HepG2 (cell line): Measurements from ENCODE around the gene TOMM40L. TPM values are rescaled to one million over a fixed set of nuclear protein-coding genes. Genes with fewer than 3 reads are reported as not detected.
A peak's percentile ranks its signal among the peaks of the same experiment; 100 is the strongest.

Experiments used
- ATAC-seq: fragments of 200-7000 bp; cut with Tn5 transposase; 3 replicates; pipeline ENCODE4 v1.9.1; 2020; ENCODE audit warnings: mild to moderate bottlenecking, moderate library complexity
- BruUV-seq: library from RNA; stranded (reverse); fragments of 400-500 nt; replicated peaks from 2 replicates; lab custom pipeline; 2021; lab: Mats Ljungman, UMichigan
- CTCF ChIA-PET: fragments of 300-600 bp; formaldehyde crosslinking; extraction: SDS; loops from one replicate; lab custom pipeline; 2021; ENCODE audit warnings: low total read pairs, inconsistent platforms, low intra/inter-chr PET ratio; lab: Yijun Ruan, JAX
- POLR2A ChIA-PET: fragments of 350-600 bp; sonication (Branson Sonifier 250); formaldehyde crosslinking; loops from one replicate; lab custom pipeline; 2020; ENCODE audit warnings: antibody characterized with exemption, inconsistent platforms; lab: Yijun Ruan, JAX
- DNase-seq: peaks from one replicate; pipeline ENCODE4 v3.0.0-alpha.2; 2015; ENCODE audit warnings: low spot score
- FAIRE-seq: peaks from 3 replicates; lab custom pipeline; 2011; peaks lifted over from hg19 to GRCh38; lab: Jason Lieb, UNC
- H2AFZ ChIP-seq: one replicate; pipeline ENCODE4 v1.6.1; 2011; ENCODE audit warnings: low read length, inconsistent platforms
- H3K27ac ChIP-seq: fragments of 300-600 bp; 3 replicates; pipeline ENCODE4 v1.8.0; 2011; ENCODE audit warnings: mixed run types, mild to moderate bottlenecking, mixed read lengths, low read length, inconsistent platforms; ENCODE audit not compliant: insufficient read depth; ENCODE audit errors: extremely low read length
- H3K27me3 ChIP-seq, 2 experiments: fragments of 200-600 bp in 1 of 2; 2 replicates in 1 of 2; 3 replicates in 1 of 2; pipeline versions ENCODE4 v1.6.0 to v1.8.0; 2011; ENCODE audit warnings: low read length in 2 of 2, mild to moderate bottlenecking in 2 of 2, moderate library complexity in 2 of 2, inconsistent platforms in 1 of 2; ENCODE audit not compliant: insufficient read depth in 2 of 2, control insufficient read depth in 1 of 2
- H3K36me3 ChIP-seq, 2 experiments: fragments of 200-600 bp in 1 of 2; replicated peaks in 1 of 2; 2 replicates in 1 of 2; 3 replicates in 1 of 2; pipeline versions ENCODE4 v1.5.1 to v1.8.0; 2011; ENCODE audit warnings: low read length in 2 of 2, inconsistent platforms in 1 of 2; ENCODE audit not compliant: insufficient read depth in 2 of 2, control insufficient read depth in 1 of 2
- H3K4me1 ChIP-seq: 2 replicates; pipeline ENCODE4 v1.5.1; 2012; ENCODE audit warnings: low read length, inconsistent platforms; ENCODE audit not compliant: insufficient read depth
- H3K4me2 ChIP-seq: 2 replicates; pipeline ENCODE4 v1.6.0; 2011; ENCODE audit warnings: low read depth, low read length, inconsistent platforms
- H3K4me3 ChIP-seq, 3 experiments: fragments of 200-600 bp in 1 of 3; sonication (generic), shearing (Covaris generic) in 1 of 3; replicated peaks in 1 of 3; 2 replicates each; pipeline ENCODE4 v1.5.1; 2011 to 2016; ENCODE audit warnings: low read length in 3 of 3, inconsistent platforms in 2 of 3, low read depth in 2 of 3, mild to moderate bottlenecking in 2 of 3, control low read depth in 1 of 3, mixed read lengths in 1 of 3; ENCODE audit not compliant: insufficient read depth in 1 of 3
- H3K79me2 ChIP-seq: one replicate; pipeline ENCODE4 v1.6.1; 2011; ENCODE audit warnings: low read length, inconsistent platforms; ENCODE audit not compliant: insufficient read depth
- H3K9ac ChIP-seq: 2 replicates; pipeline ENCODE4 v1.6.0; 2011; ENCODE audit warnings: mild to moderate bottlenecking, low read depth, low read length, inconsistent platforms; ENCODE audit not compliant: insufficient read depth
- H3K9me3 ChIP-seq: 2 replicates; pipeline ENCODE4 v1.5.1; 2012; ENCODE audit warnings: mild to moderate bottlenecking, low read length
- H4K20me1 ChIP-seq: 2 replicates; pipeline ENCODE4 v1.6.0; 2011; ENCODE audit warnings: inconsistent platforms, mild to moderate bottlenecking, low read length, moderate library complexity; ENCODE audit not compliant: insufficient read depth
- FOXO4 ChIP-seq: sonication (generic); formaldehyde crosslinking; conservative IDR thresholded peaks from 2 replicates; pipeline ENCODE4 v1.8.1; 2023; ENCODE audit warnings: missing genetic modification reagents
- JDP2 ChIP-seq: sonication (generic); formaldehyde crosslinking; IDR thresholded peaks from 2 replicates; pipeline ENCODE4 v1.8.1; 2022; ENCODE audit warnings: missing genetic modification reagents, borderline replicate concordance
- KDM3A ChIP-seq: IDR thresholded peaks from 2 replicates; pipeline ENCODE4 v1.6.1; 2018; ENCODE audit warnings: low read depth, missing compliant biosample characterization
- KDM6A ChIP-seq: IDR thresholded peaks from 2 replicates; pipeline ENCODE4 v1.6.1; 2016; ENCODE audit warnings: low read depth
- KLF12 ChIP-seq: sonication (generic); formaldehyde crosslinking; IDR thresholded peaks from 2 replicates; pipeline ENCODE4 v1.4.0; 2020; ENCODE audit warnings: missing genetic modification reagents, borderline replicate concordance
- NR1H2 ChIP-seq: sonication (generic); formaldehyde crosslinking; IDR thresholded peaks from 2 replicates; pipeline ENCODE4 v1.8.1; 2022; ENCODE audit warnings: low read depth, missing genetic modification reagents, borderline replicate concordance
- NR2C2 ChIP-seq: sonication (generic); formaldehyde crosslinking; IDR thresholded peaks from 2 replicates; pipeline ENCODE4 v1.4.0; 2020; ENCODE audit warnings: missing genetic modification reagents, mild to moderate bottlenecking, moderate library complexity, borderline replicate concordance
- NRL ChIP-seq: sonication (generic); formaldehyde crosslinking; IDR thresholded peaks from 2 replicates; pipeline ENCODE4 v1.5.0; 2020; ENCODE audit warnings: missing genetic modification reagents, mild to moderate bottlenecking, moderate library complexity, borderline replicate concordance
- RCOR2 ChIP-seq: IDR thresholded peaks from 2 replicates; pipeline ENCODE4 v1.6.1; 2016; ENCODE audit warnings: missing biosample characterization, missing genetic modification reagents
- TBX2 ChIP-seq: sonication (generic); formaldehyde crosslinking; IDR thresholded peaks from 2 replicates; pipeline ENCODE4 v1.5.0; 2020; ENCODE audit warnings: missing genetic modification reagents, mild to moderate bottlenecking, borderline replicate concordance
- THAP8 ChIP-seq: sonication (generic); formaldehyde crosslinking; IDR thresholded peaks from 2 replicates; pipeline ENCODE4 v1.5.1; 2020; ENCODE audit warnings: missing genetic modification reagents, mild to moderate bottlenecking, borderline replicate concordance
- ZBTB3 ChIP-seq: sonication (generic); formaldehyde crosslinking; IDR thresholded peaks from 2 replicates; pipeline ENCODE4 v1.4.0; 2020; ENCODE audit warnings: low read depth, mild to moderate bottlenecking, moderate library complexity, missing genetic modification reagents, borderline replicate concordance
- ZBTB34 ChIP-seq: sonication (generic); formaldehyde crosslinking; IDR thresholded peaks from 2 replicates; pipeline ENCODE4 v1.8.0; 2022; ENCODE audit warnings: mild to moderate bottlenecking, missing genetic modification reagents
- ZFP41 ChIP-seq: sonication (generic); formaldehyde crosslinking; IDR thresholded peaks from 2 replicates; pipeline ENCODE4 v1.4.0; 2020; ENCODE audit warnings: mild to moderate bottlenecking, missing genetic modification reagents, borderline replicate concordance
- ZNF687 ChIP-seq: sonication (generic); formaldehyde crosslinking; IDR thresholded peaks from 2 replicates; pipeline ENCODE4 v1.5.1; 2020; ENCODE audit warnings: mild to moderate bottlenecking, missing genetic modification reagents, moderate library complexity
- ZZZ3 ChIP-seq: sonication (generic); formaldehyde crosslinking; IDR thresholded peaks from 2 replicates; pipeline ENCODE4 v1.4.0; 2020; ENCODE audit warnings: missing genetic modification reagents, mild to moderate bottlenecking, borderline replicate concordance
- WGBS: methylation state at CpG from one replicate; pipeline ENCODE4 v1.1.6; 2017; ENCODE audit warnings: low lambda C conversion rate; 5-methylcytosine and 5-hydroxymethylcytosine counted together
- in situ Hi-C: cut with HindIII; loops from 2 replicates; pipeline ENCODE4 v1.10.0; 2017; ENCODE audit warnings: low pct_unique_long_range_greater_than_20kb; ENCODE audit not compliant: extremely low pct_ligation_motif_present
- intact Hi-C: fragments of 100-400 bp; cut with micrococcal nuclease; formaldehyde crosslinking; loops from one replicate; pipeline ENCODE4 v1.10.0; 2022; ENCODE audit not compliant: unreplicated experiment
- polyA plus RNA-seq, 8 experiments: library from polyadenylated mRNA; depleted of rRNA in 3 of 8; stranded (reverse) in 7 of 8; unstranded in 1 of 8; fragments of >200 nt; fragmentation: Illumina TruSeq in 4 of 8; extraction: Trizol in 4 of 8; gene quantifications; 2 replicates each; pipeline versions ENCODE4 v1.2.1 to v1.2.3, GENCODE V29; 2011 to 2016; ENCODE audit warnings: low read depth in 4 of 8, missing spikeins in 1 of 8, mixed read lengths in 1 of 8; ENCODE audit not compliant: insufficient read depth in 1 of 8
- total RNA-seq, 5 experiments: library from RNA; depleted of rRNA; stranded (reverse); fragments of >200 nt; fragmentation: Illumina TruSeq; extraction: Trizol; gene quantifications; 2 replicates each; pipeline ENCODE4 v1.2.3, GENCODE V29; 2016; ENCODE audit warnings: low read depth in 1 of 5

Gene TOMM40L
- total and polyA plus RNA-seq, 2 of the 13 experiments (the other 11 are each of a cell fraction or from before 2014, with no cell fraction given) = 14.1 to 26.2 TPM

GRCh38 chr1:161238039-161238473 is 12.2 kb downstream of the TOMM40L start, which contains the start of gene NR1I3:
Gene NR1I3, minus strand, starts transcription at chr1:161238203. Its CDS starts 1,638 bp downstream, at chr1:161236565.
- Histone ChIP-seq H3K36me3 (no peaks in the 10 kb centered on the region), H3K9me3 (no peaks in the 10 kb centered on the region), H3K4me3 (peak within 1 kb of the TSS in 1 of 3 experiments; percentile 37; a peak in 3 of 6 replicates), H2AFZ (no peak within 1 kb of the TSS), H3K27ac (peak within 1 kb of the TSS; percentile 74), H3K4me1 (peaks cover 42% of the 10 kb centered on the region), H3K27me3 (peaks cover 0 to 3% of the 10 kb centered on the region in 2 experiments; a peak in 1 of 5 replicates), H3K79me2 (no peaks in the 10 kb centered on the region), H3K9ac (peak within 1 kb of the TSS; percentile 25; the same call in 1 of the 2 replicates), H3K4me2 (peak within 1 kb of the TSS; percentile 77), H4K20me1 (no peaks in the 10 kb centered on the region)
- ChIA-PET CTCF (no interaction called here), POLR2A (interaction anchor here (0.7 to 4.2 kb wide), 6 partner anchors 14 to 76 kb away, joined by 3 to 52 read pairs (median 4); partner anchors contain the start of genes APOA2, NDUFS2, SDHC and TOMM40L)
- FAIRE-seq (peak; percentile 94), DNase-seq (peak; percentile 86), ATAC-seq (peak; percentile 92)
- 0% methylated on average over 4 of the region's 4 CpGs for WGBS
- intact Hi-C loops = loop anchor here (1.0 kb wide), 1 partner anchor 11 kb away; no protein-coding TSS in a partner anchor
- BruUV-seq = no TSS peak
- in situ Hi-C loops = no loop called here
- no peak for TF ChIP-seq FOXO4 (CRISPR knock-in tag)
- peak; percentile 59; the same call in 1 of the 2 replicates for TF ChIP-seq KDM6A (CRISPR knock-in tag)
- no peak for TF ChIP-seq JDP2 (CRISPR knock-in tag)
- peak; percentile 84; the same call in 1 of the 2 replicates for TF ChIP-seq TBX2 (CRISPR knock-in tag)
- no peak for TF ChIP-seq ZFP41 (CRISPR knock-in tag)
- TF ChIP-seq ZNF687 (CRISPR knock-in tag) = no peak; the same call in 1 of the 2 replicates
- TF ChIP-seq ZZZ3 (CRISPR knock-in tag) = no peak
- 0 out of 2 replicates have a peak, but pooled peaks have one; percentile 65 for TF ChIP-seq ZBTB3 (CRISPR knock-in tag)
- TF ChIP-seq KDM3A (CRISPR knock-in tag) = no peak
- TF ChIP-seq ZBTB34 (CRISPR knock-in tag) = peak; percentile 78
- peak; percentile 70; the same call in 1 of the 2 replicates for TF ChIP-seq NR2C2
- TF ChIP-seq NRL = no peak
- no peak for TF ChIP-seq KLF12 (CRISPR knock-in tag)
- TF ChIP-seq THAP8 (CRISPR knock-in tag) = no peak
- no peak for TF ChIP-seq RCOR2 (CRISPR knock-in tag)
- TF ChIP-seq NR1H2 (CRISPR knock-in tag) = no peak
